ENCODE results near the gene KIAA1217. TPM values are rescaled to one million over a fixed set of nuclear protein-coding genes. Genes with fewer than 3 reads are reported as not detected.

Gene KIAA1217
- total RNA-seq, 1 experiment from 2014 or later, result 7.8 TPM

DNA sequence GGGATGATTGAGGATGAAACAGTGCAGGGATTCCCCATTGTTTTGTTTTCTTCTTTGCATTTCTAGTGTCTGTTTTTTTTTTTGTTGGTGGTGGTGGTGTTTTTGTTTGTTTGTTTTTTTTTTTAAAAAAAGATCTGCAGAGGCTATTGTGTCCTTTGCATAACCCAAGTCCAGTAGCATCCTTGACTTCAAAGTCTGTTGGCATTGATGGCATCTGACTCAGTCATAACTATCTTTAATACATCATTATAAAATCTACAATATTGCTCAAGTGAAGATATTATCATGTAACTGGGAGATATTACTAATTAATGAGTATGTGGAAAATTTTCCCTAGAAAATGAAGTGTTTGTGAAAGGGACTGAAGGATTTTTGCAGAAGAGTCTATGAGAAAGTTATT lies 70.2 kb downstream of the KIAA1217 start:
- no peak for DNase-seq (ENCODE audit: low read depth, low spot score)
- no peak overlapping the region for H3K9ac ChIP-seq (ENCODE audit: low read length)
- no peaks in the 10 kb centered on the region for H3K36me3 ChIP-seq (ENCODE audit: control insufficient read depth in 1 of 2, insufficient read depth in 2 of 2, low read length in 2 of 2)
- no peak overlapping the region for H3K4me2 ChIP-seq (ENCODE audit: low read length)
- H3K9me2 ChIP-seq (ENCODE audit: insufficient read depth), result no peaks in the 10 kb centered on the region
- no peak overlapping the region for H2AFZ ChIP-seq (ENCODE audit: low read depth, low read length, poor library complexity, severe bottlenecking)
- intact Hi-C loops (cut with micrococcal nuclease), result no loop called here
- no peak overlapping the region for H3K27ac ChIP-seq (ENCODE audit: low read depth, low read length)
- no peak for ATAC-seq
- ChIA-PET CTCF (interaction anchor here (1.0 kb wide), 1 partner anchor 40 kb away, joined by 3 read pairs; no protein-coding TSS in a partner anchor), POLR2A (no interaction called here), RAD21 (ENCODE audit: low non-redundant PET in 1 of 2, low total read pairs in 2 of 2, uncharacterized antibody in 2 of 2, unreplicated experiment in 2 of 2) (no interaction called here)
- H3K4me3 ChIP-seq (replicated peaks in 1 of 2; ENCODE audit: low read depth in 1 of 2, low read length in 2 of 2), result no peak overlapping the region
- H4K20me1 ChIP-seq (ENCODE audit: insufficient read depth), result no peaks in the 10 kb centered on the region
- no peaks in the 10 kb centered on the region for H3K4me1 ChIP-seq (ENCODE audit: control insufficient read depth in 1 of 2, insufficient read depth in 2 of 2, low read length in 2 of 2)
- TF ChIP-seq ELF1 (IDR thresholded peaks at IDR 0.05; ENCODE audit: borderline replicate concordance, low read depth), result no peak
- TF ChIP-seq, protein P1, sequence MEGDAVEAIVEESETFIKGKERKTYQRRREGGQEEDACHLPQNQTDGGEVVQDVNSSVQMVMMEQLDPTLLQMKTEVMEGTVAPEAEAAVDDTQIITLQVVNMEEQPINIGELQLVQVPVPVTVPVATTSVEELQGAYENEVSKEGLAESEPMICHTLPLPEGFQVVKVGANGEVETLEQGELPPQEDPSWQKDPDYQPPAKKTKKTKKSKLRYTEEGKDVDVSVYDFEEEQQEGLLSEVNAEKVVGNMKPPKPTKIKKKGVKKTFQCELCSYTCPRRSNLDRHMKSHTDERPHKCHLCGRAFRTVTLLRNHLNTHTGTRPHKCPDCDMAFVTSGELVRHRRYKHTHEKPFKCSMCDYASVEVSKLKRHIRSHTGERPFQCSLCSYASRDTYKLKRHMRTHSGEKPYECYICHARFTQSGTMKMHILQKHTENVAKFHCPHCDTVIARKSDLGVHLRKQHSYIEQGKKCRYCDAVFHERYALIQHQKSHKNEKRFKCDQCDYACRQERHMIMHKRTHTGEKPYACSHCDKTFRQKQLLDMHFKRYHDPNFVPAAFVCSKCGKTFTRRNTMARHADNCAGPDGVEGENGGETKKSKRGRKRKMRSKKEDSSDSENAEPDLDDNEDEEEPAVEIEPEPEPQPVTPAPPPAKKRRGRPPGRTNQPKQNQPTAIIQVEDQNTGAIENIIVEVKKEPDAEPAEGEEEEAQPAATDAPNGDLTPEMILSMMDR (IDR thresholded peaks at IDR 0.05 in 2 of 3, conservative IDR thresholded peaks at IDR 0.05 in 1 of 3; ENCODE audit: borderline replicate concordance in 1 of 3, insufficient read depth in 1 of 3, low read depth in 2 of 3, low read length in 2 of 3), result no peak
- no peak for TF ChIP-seq POLR2AphosphoS5 (IDR thresholded peaks at IDR 0.05; ENCODE audit: low read depth, low read length)
- no peak for TF ChIP-seq ZBTB33 (IDR thresholded peaks at IDR 0.05; ENCODE audit: extremely low read depth, insufficient replicate concordance, low read length)
- TF ChIP-seq MAX (IDR thresholded peaks at IDR 0.05), result no peak
- TF ChIP-seq SIN3A (IDR thresholded peaks at IDR 0.05; ENCODE audit: low read depth), result no peak
- no peak for TF ChIP-seq ATF3 (IDR thresholded peaks at IDR 0.05)
- TF ChIP-seq RAD21 (IDR thresholded peaks at IDR 0.05; ENCODE audit: low read depth), result no peak
- TF ChIP-seq ZNF274 (IDR thresholded peaks at IDR 0.05; ENCODE audit: low read depth, low read length), result no peak
- TF ChIP-seq FOSL1 (IDR thresholded peaks at IDR 0.05; ENCODE audit: low read depth), result no peak
- no peak for TF ChIP-seq JUND (IDR thresholded peaks at IDR 0.05)
- TF ChIP-seq TCF7L2 (IDR thresholded peaks at IDR 0.05; ENCODE audit: borderline replicate concordance, extremely low read depth, insufficient read depth, insufficient read length), result no peak
- no peak for TF ChIP-seq SP1 (IDR thresholded peaks at IDR 0.05; ENCODE audit: low read depth)
- TF ChIP-seq POLR2A (IDR thresholded peaks at IDR 0.05; ENCODE audit: borderline replicate concordance, extremely low read depth, insufficient read depth, insufficient read length), result no peak
- no peak for TF ChIP-seq CEBPB (IDR thresholded peaks at IDR 0.05; ENCODE audit: low read depth)
- no peaks in the 10 kb centered on the region for H3K27me3 ChIP-seq (ENCODE audit: insufficient read depth, low read length)
- H3K79me2 ChIP-seq (ENCODE audit: insufficient read depth, low read length), result no peaks in the 10 kb centered on the region
- no peaks in the 10 kb centered on the region for H3K9me3 ChIP-seq (ENCODE audit: control insufficient read depth in 1 of 2, insufficient read depth in 1 of 2, low read depth in 1 of 2, low read length in 2 of 2)
- BruUV-seq (replicated peaks), result no TSS peak
